Karpas-422 (cell line): ENCODE results near the gene MKNK1. TPM values are rescaled to one million over a fixed set of nuclear protein-coding genes. Genes with fewer than 3 reads are reported as not detected.

ENCODE experiments used
- DNase-seq: peaks from one replicate; pipeline ENCODE4 v3.0.0-alpha.2; 2015
- H2AFZ ChIP-seq: fragments of 200-600 bp; sonication (generic); 2 replicates; pipeline ENCODE4 v1.6.1; 2014; ENCODE audit warnings: antibody characterized with exemption, low read length, mixed read lengths
- H3K27ac ChIP-seq: fragments of 200-600 bp; sonication (generic); 2 replicates; pipeline ENCODE4 v1.5.1; 2014; ENCODE audit warnings: mild to moderate bottlenecking, low read length, moderate library complexity
- H3K27me3 ChIP-seq: fragments of 200-600 bp; sonication (generic); 2 replicates; pipeline ENCODE4 v1.6.1; 2014; ENCODE audit warnings: low read length, mixed read lengths
- H3K36me3 ChIP-seq: fragments of 200-600 bp; sonication (generic); 2 replicates; pipeline ENCODE4 v1.6.1; 2014; ENCODE audit warnings: low read length, mixed read lengths; ENCODE audit not compliant: insufficient read depth
- H3K4me1 ChIP-seq: fragments of 200-600 bp; sonication (generic); 2 replicates; pipeline ENCODE4 v1.6.1; 2014; ENCODE audit warnings: mild to moderate bottlenecking, low read length, mixed read lengths
- H3K4me2 ChIP-seq: fragments of 200-600 bp; sonication (generic); 2 replicates; pipeline ENCODE4 v1.6.1; 2014; ENCODE audit warnings: low read length, low read depth, mild to moderate bottlenecking; ENCODE audit not compliant: poor library complexity, severe bottlenecking
- H3K4me3 ChIP-seq: fragments of 200-600 bp; sonication (generic); 2 replicates; pipeline ENCODE4 v1.5.1; 2014; ENCODE audit warnings: mild to moderate bottlenecking, antibody characterized with exemption, low read length, mixed read lengths
- H3K79me2 ChIP-seq: fragments of 200-600 bp; sonication (generic); 2 replicates; pipeline ENCODE4 v1.6.1; 2014; ENCODE audit warnings: mild to moderate bottlenecking, low read length, mixed read lengths
- H3K9ac ChIP-seq: fragments of 200-600 bp; sonication (generic); 2 replicates; pipeline ENCODE4 v1.6.0; 2014; ENCODE audit warnings: low read length
- H3K9me2 ChIP-seq: fragments of 200-600 bp; sonication (generic), shearing (Covaris generic); replicated peaks from 2 replicates; pipeline ENCODE4 v1.6.0; 2014; ENCODE audit warnings: mild to moderate bottlenecking, low read length, moderate library complexity; ENCODE audit not compliant: insufficient read depth
- H3K9me3 ChIP-seq: fragments of 300-700, 200-600 bp; sonication (generic); 2 replicates; pipeline ENCODE4 v1.6.1; 2014; ENCODE audit warnings: low read length, mixed read lengths
- H4K20me1 ChIP-seq: fragments of 200-600 bp; sonication (generic); 2 replicates; pipeline ENCODE4 v1.6.1; 2014; ENCODE audit warnings: mild to moderate bottlenecking, antibody characterized with exemption, low read length, low read depth; ENCODE audit not compliant: insufficient read depth
- total RNA-seq: library from RNA; depleted of rRNA; stranded (reverse); fragments of >200 nt; shearing (Covaris generic); gene quantifications from 2 replicates; pipeline ENCODE4 v1.2.3, GENCODE V29; 2014; ENCODE audit warnings: low replicate concordance

Gene MKNK1
- total RNA-seq, 1 experiment from 2014 or later = 14.0 TPM

- H3K4me2 ChIP-seq = no peak overlapping the region
- H3K36me3 ChIP-seq = no peaks in the 10 kb centered on the region
- H3K9me3 ChIP-seq = no peaks in the 10 kb centered on the region
- no peak overlapping the region for H2AFZ ChIP-seq
- H3K9me2 ChIP-seq = no peaks in the 10 kb centered on the region
- no peak for DNase-seq
- no peaks in the 10 kb centered on the region for H3K79me2 ChIP-seq
- H4K20me1 ChIP-seq = no peaks in the 10 kb centered on the region; the same call in 1 of the 2 replicates
- no peaks in the 10 kb centered on the region for H3K27me3 ChIP-seq
- H3K27ac ChIP-seq = no peak overlapping the region
- no peak overlapping the region for H3K4me3 ChIP-seq
- H3K4me1 ChIP-seq = no peaks in the 10 kb centered on the region
- no peak overlapping the region for H3K9ac ChIP-seq
These were observed 77.3 kb downstream of the MKNK1 start for GRCh38 chr1:46526691-46527291.

GRCh38 chr1:46526013-46526690, 77.9 kb downstream of the MKNK1 start:
- no peak overlapping the region for H3K4me3 ChIP-seq
- H3K79me2 ChIP-seq = no peaks in the 10 kb centered on the region
- no peaks in the 10 kb centered on the region for H3K9me2 ChIP-seq
- no peaks in the 10 kb centered on the region for H3K9me3 ChIP-seq
- H3K27me3 ChIP-seq = no peaks in the 10 kb centered on the region
- H4K20me1 ChIP-seq = no peaks in the 10 kb centered on the region; the same call in 1 of the 2 replicates
- no peaks in the 10 kb centered on the region for H3K36me3 ChIP-seq
- no peak overlapping the region for H3K4me2 ChIP-seq
- DNase-seq = no peak
- H3K27ac ChIP-seq = no peak overlapping the region
- no peak overlapping the region for H3K9ac ChIP-seq
- H2AFZ ChIP-seq = no peak overlapping the region
- H3K4me1 ChIP-seq = no peaks in the 10 kb centered on the region

- no peaks in the 10 kb centered on the region for H3K4me1 ChIP-seq
- H3K9me2 ChIP-seq = no peaks in the 10 kb centered on the region
- H3K4me2 ChIP-seq = no peak overlapping the region
- H3K9ac ChIP-seq = no peak overlapping the region
- H3K4me3 ChIP-seq = no peak overlapping the region
- H3K27ac ChIP-seq = no peak overlapping the region
- no peaks in the 10 kb centered on the region for H3K36me3 ChIP-seq
- H2AFZ ChIP-seq = no peak overlapping the region
- H3K79me2 ChIP-seq = no peaks in the 10 kb centered on the region
- H4K20me1 ChIP-seq = no peaks in the 10 kb centered on the region; the same call in 1 of the 2 replicates
- no peak for DNase-seq
- no peaks in the 10 kb centered on the region for H3K27me3 ChIP-seq
- no peaks in the 10 kb centered on the region for H3K9me3 ChIP-seq
These were observed 78.7 kb downstream of the MKNK1 start for GRCh38 chr1:46525253-46525983.

- no peaks in the 10 kb centered on the region for H3K27me3 ChIP-seq
- no peak for DNase-seq
- H3K36me3 ChIP-seq = no peaks in the 10 kb centered on the region
- H3K4me1 ChIP-seq = no peaks in the 10 kb centered on the region
- H4K20me1 ChIP-seq = no peaks in the 10 kb centered on the region; the same call in 1 of the 2 replicates
- H2AFZ ChIP-seq = no peak overlapping the region
- no peaks in the 10 kb centered on the region for H3K9me3 ChIP-seq
- no peaks in the 10 kb centered on the region for H3K79me2 ChIP-seq
- no peak overlapping the region for H3K4me3 ChIP-seq
- no peak overlapping the region for H3K27ac ChIP-seq
- no peak overlapping the region for H3K9ac ChIP-seq
- H3K4me2 ChIP-seq = no peak overlapping the region
- H3K9me2 ChIP-seq = no peaks in the 10 kb centered on the region
These were observed 79.2 kb downstream of the MKNK1 start for GRCh38 chr1:46524843-46525242.

- H3K27ac ChIP-seq = no peak overlapping the region
- no peak overlapping the region for H2AFZ ChIP-seq
- DNase-seq = no peak
These were observed 80.3 kb downstream of the MKNK1 start for GRCh38 chr1:46523496-46524353.

GRCh38 chr1:46522969-46523320, 81.1 kb downstream of the MKNK1 start:
- H3K4me3 ChIP-seq = no peak overlapping the region
- H3K27ac ChIP-seq = no peak overlapping the region
- H3K79me2 ChIP-seq = no peaks in the 10 kb centered on the region
- no peak overlapping the region for H3K4me2 ChIP-seq
- no peaks in the 10 kb centered on the region for H3K4me1 ChIP-seq
- H3K9ac ChIP-seq = no peak overlapping the region
- no peak for DNase-seq
- H4K20me1 ChIP-seq = no peaks in the 10 kb centered on the region; the same call in 1 of the 2 replicates
- no peaks in the 10 kb centered on the region for H3K9me3 ChIP-seq
- H2AFZ ChIP-seq = no peak overlapping the region
- H3K36me3 ChIP-seq = no peaks in the 10 kb centered on the region
- no peaks in the 10 kb centered on the region for H3K27me3 ChIP-seq
- H3K9me2 ChIP-seq = no peaks in the 10 kb centered on the region

More at GRCh38 chr1:46523496-46524353, 80.3 kb downstream of the MKNK1 start:
- no peak overlapping the region for H3K4me2 ChIP-seq
- H3K9me3 ChIP-seq = no peaks in the 10 kb centered on the region
- no peak overlapping the region for H3K9ac ChIP-seq
- no peaks in the 10 kb centered on the region for H3K27me3 ChIP-seq
- no peaks in the 10 kb centered on the region for H3K36me3 ChIP-seq
- no peaks in the 10 kb centered on the region for H3K79me2 ChIP-seq
- no peak overlapping the region for H3K4me3 ChIP-seq
- no peaks in the 10 kb centered on the region for H3K9me2 ChIP-seq
- H3K4me1 ChIP-seq = no peaks in the 10 kb centered on the region
- no peaks in the 10 kb centered on the region; the same call in 1 of the 2 replicates for H4K20me1 ChIP-seq

GRCh38 chr1:46522184-46522968, 81.7 kb downstream of the MKNK1 start:
- no peak overlapping the region for H3K4me3 ChIP-seq
- H3K27me3 ChIP-seq = no peaks in the 10 kb centered on the region
- no peaks in the 10 kb centered on the region for H3K79me2 ChIP-seq
- no peaks in the 10 kb centered on the region for H3K4me1 ChIP-seq
- no peak overlapping the region for H3K4me2 ChIP-seq
- H3K27ac ChIP-seq = no peak overlapping the region
- no peaks in the 10 kb centered on the region for H3K9me2 ChIP-seq
- no peaks in the 10 kb centered on the region for H3K9me3 ChIP-seq
- H3K36me3 ChIP-seq = no peaks in the 10 kb centered on the region
- no peak overlapping the region for H3K9ac ChIP-seq
- DNase-seq = no peak
- H2AFZ ChIP-seq = no peak overlapping the region
- no peaks in the 10 kb centered on the region for H4K20me1 ChIP-seq
